ENCODE data around the gene UNKL.

Gene UNKL

DNA sequence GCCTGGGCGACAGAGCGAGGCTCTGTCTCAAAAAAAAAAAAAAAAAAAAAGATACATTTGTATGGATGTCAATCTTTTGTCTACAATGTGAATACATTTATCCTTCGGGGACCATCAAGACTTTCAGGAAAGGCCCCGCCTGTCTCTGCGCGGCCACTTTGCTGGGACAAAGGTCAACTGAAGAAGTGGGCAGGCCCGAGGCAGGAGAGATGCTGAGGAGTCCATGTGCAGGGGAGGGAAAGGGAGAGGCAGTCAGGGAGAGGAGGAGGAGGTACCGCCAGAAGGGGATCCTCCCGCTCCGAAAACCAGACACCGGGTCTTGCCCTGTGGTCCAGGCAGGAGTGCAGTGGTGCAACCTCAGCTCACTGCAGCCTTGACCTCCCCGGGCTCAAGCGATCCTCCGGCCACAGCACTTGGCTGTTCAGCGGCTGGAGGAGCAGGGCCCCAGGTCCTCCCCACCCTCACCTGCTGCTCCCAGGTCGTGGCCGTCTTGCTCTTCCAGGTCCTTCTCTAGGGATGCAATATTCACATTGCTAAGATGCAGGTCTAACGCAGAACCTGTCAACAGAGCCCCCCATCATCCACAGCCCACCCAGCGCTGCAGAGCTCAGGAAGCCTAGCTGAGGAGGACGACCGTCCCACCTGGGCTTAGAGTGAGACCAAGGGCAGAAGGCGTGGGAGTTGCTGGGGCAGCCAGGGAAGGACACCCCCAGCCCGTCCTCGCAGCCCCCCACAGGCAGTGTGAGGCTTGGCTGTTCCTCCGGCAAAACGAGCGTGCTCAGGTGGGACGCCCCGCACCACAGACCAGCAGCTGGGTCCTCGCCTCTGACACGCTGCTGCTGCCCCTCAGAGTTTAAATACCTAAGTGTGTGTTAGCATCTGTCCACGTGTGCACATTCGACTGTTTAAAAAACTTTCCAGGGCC is 43.2 kb downstream of the UNKL start:
- TF ChIP-seq, protein P1, sequence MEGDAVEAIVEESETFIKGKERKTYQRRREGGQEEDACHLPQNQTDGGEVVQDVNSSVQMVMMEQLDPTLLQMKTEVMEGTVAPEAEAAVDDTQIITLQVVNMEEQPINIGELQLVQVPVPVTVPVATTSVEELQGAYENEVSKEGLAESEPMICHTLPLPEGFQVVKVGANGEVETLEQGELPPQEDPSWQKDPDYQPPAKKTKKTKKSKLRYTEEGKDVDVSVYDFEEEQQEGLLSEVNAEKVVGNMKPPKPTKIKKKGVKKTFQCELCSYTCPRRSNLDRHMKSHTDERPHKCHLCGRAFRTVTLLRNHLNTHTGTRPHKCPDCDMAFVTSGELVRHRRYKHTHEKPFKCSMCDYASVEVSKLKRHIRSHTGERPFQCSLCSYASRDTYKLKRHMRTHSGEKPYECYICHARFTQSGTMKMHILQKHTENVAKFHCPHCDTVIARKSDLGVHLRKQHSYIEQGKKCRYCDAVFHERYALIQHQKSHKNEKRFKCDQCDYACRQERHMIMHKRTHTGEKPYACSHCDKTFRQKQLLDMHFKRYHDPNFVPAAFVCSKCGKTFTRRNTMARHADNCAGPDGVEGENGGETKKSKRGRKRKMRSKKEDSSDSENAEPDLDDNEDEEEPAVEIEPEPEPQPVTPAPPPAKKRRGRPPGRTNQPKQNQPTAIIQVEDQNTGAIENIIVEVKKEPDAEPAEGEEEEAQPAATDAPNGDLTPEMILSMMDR (IDR thresholded peaks at IDR 0.05; ENCODE audit: low read length), result no peak
- Histone ChIP-seq H3K9ac (ENCODE audit: low read length) (no peak overlapping the region), H3K36me3 (ENCODE audit: insufficient read depth, low read length) (peaks cover 31% of the 10 kb centered on the region), H3F3A (ENCODE audit: insufficient read depth, low read length) (no peaks in the 10 kb centered on the region), H3K4me1 (ENCODE audit: insufficient read depth, low read length, severe bottlenecking) (no peaks in the 10 kb centered on the region), H3K27ac (ENCODE audit: low read depth, low read length, poor library complexity, severe bottlenecking) (no peak overlapping the region), H3K9me2 (ENCODE audit: low read depth, low read length) (no peaks in the 10 kb centered on the region), H3K9me3 (ENCODE audit: low read length) (no peaks in the 10 kb centered on the region), H4K20me1 (ENCODE audit: insufficient read depth, low read length) (no peaks in the 10 kb centered on the region), H3K79me2 (ENCODE audit: insufficient read depth, low read length) (no peaks in the 10 kb centered on the region), H2AFZ (ENCODE audit: low read length) (no peak overlapping the region), H3K4me2 (ENCODE audit: low read length) (no peak overlapping the region), H3K4me3 (ENCODE audit: low read depth, low read length, poor library complexity, severe bottlenecking) (no peak overlapping the region), H3K27me3 (ENCODE audit: insufficient read depth, low read length) (no peaks in the 10 kb centered on the region)

DNA sequence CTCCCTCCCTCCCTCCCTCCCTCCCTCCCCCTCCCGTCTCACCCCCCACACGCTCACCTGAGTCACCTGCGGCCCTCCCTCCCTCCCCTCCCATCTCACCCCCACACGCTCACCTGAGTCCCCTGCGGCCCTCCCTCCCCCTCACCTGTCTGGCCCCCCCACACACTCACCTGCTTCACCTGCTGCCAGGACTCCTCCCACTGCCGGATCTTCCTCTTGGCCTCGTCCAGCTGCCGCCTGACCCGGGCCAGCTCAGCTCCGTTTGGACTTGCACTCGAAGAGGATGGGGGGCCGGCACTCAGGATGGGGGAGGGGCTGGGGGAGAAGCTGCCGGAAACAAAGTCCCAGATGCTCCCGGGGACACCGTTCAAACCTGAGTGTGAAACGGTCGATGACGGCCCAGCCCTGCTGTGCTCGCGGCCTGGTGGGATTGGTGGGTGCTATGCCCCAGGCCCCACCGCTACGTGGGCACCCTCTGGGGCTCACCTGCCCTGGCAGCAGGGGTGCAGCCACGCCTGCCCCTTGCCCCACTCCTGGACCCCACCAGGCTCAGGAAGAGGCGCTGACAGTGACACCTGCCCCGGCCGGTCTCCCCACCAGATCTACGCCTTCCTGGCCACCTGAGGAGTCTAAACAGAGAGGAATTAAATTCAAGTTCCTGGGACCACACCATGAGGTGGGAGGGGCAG is 46.9 kb downstream of the UNKL start:
- Histone ChIP-seq H4K20me1 (ENCODE audit: insufficient read depth, low read length) (no peaks in the 10 kb centered on the region), H3K27me3 (ENCODE audit: insufficient read depth, low read length) (no peaks in the 10 kb centered on the region), H3K9me2 (ENCODE audit: low read depth, low read length) (no peaks in the 10 kb centered on the region), H3K4me3 (ENCODE audit: low read depth, low read length, poor library complexity, severe bottlenecking) (no peak overlapping the region), H3K4me2 (ENCODE audit: low read length) (no peak overlapping the region), H3K9me3 (ENCODE audit: low read length) (no peaks in the 10 kb centered on the region), H3K36me3 (ENCODE audit: insufficient read depth, low read length) (peaks cover 61% of the 10 kb centered on the region), H3K79me2 (ENCODE audit: insufficient read depth, low read length) (no peaks in the 10 kb centered on the region), H3F3A (ENCODE audit: insufficient read depth, low read length) (0 out of 2 replicates have a peak, but pooled peaks cover 3% of the 10 kb centered on the region), H2AFZ (ENCODE audit: low read length) (no peak overlapping the region), H3K27ac (ENCODE audit: low read depth, low read length, poor library complexity, severe bottlenecking) (no peak overlapping the region), H3K9ac (ENCODE audit: low read length) (no peak overlapping the region), H3K4me1 (ENCODE audit: insufficient read depth, low read length, severe bottlenecking) (no peaks in the 10 kb centered on the region)
- TF ChIP-seq, protein P1 (IDR thresholded peaks at IDR 0.05; ENCODE audit: low read length), result no peak
- no peak for TF ChIP-seq EZH2 (IDR thresholded peaks at IDR 0.05; ENCODE audit: borderline replicate concordance, low read length)

DNA sequence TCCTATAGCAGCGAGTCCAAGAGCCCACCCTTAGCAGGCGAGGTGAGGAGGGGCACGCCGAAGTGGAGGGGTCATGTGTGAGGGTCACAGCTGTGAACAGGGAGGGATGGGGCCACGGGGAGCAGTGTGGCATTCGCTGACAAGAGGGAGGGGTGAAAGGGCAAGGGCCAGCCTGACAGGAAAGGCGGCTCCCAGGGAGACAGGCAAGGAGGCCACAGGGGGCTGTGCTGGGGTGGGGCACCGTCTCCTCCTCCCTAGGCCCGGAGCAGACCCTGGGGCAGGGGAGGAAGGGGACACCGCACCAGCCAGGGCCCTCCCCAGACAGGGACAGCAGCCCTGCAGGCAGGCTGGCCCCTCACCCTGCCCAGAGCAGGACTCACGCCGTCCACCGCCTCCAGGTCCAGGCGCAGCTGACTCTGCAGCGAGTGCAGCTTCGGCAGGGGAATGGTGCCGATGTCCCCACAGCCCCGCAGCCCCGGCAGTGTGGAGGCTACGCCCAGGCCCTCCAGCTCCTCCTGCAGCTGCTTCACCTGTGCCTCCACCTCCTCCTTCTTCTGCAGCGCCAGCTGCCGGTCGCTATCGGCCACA is 47.7 kb downstream of the UNKL start:
- Histone ChIP-seq H4K20me1 (ENCODE audit: insufficient read depth, low read length) (no peaks in the 10 kb centered on the region), H3K27ac (ENCODE audit: low read depth, low read length, poor library complexity, severe bottlenecking) (no peak overlapping the region), H3K9me2 (ENCODE audit: low read depth, low read length) (no peaks in the 10 kb centered on the region), H3F3A (ENCODE audit: insufficient read depth, low read length) (0 out of 2 replicates have a peak, but pooled peaks cover 3% of the 10 kb centered on the region), H3K4me1 (ENCODE audit: insufficient read depth, low read length, severe bottlenecking) (no peaks in the 10 kb centered on the region), H3K9me3 (ENCODE audit: low read length) (no peaks in the 10 kb centered on the region), H3K36me3 (ENCODE audit: insufficient read depth, low read length) (peaks cover 69% of the 10 kb centered on the region), H3K9ac (ENCODE audit: low read length) (no peak overlapping the region), H3K4me3 (ENCODE audit: low read depth, low read length, poor library complexity, severe bottlenecking) (no peak overlapping the region), H2AFZ (ENCODE audit: low read length) (no peak overlapping the region), H3K27me3 (ENCODE audit: insufficient read depth, low read length) (no peaks in the 10 kb centered on the region), H3K79me2 (ENCODE audit: insufficient read depth, low read length) (no peaks in the 10 kb centered on the region), H3K4me2 (ENCODE audit: low read length) (no peak overlapping the region)
- TF ChIP-seq, protein P1 (IDR thresholded peaks at IDR 0.05; ENCODE audit: low read length), result no peak
- TF ChIP-seq EZH2 (IDR thresholded peaks at IDR 0.05; ENCODE audit: borderline replicate concordance, low read length), result no peak

All from OCI-LY1 (cell line).